GM18909 (cell line): Measurements from ENCODE around the gene EGFLAM.
"Not testable (repeated sequence)": the region's sequence is repeated elsewhere in the genome, so short reads cannot be mapped to it uniquely, and the experiment has no call there.

Source experiments
- ATAC-seq: cut with Tn5 transposase; IDR thresholded peaks from one replicate; pipeline ENCODE4 v1.9.1; 2021; ENCODE audit warnings: mild to moderate bottlenecking; ENCODE audit not compliant: unreplicated experiment, poor library complexity

The EGFLAM gene

DNA sequence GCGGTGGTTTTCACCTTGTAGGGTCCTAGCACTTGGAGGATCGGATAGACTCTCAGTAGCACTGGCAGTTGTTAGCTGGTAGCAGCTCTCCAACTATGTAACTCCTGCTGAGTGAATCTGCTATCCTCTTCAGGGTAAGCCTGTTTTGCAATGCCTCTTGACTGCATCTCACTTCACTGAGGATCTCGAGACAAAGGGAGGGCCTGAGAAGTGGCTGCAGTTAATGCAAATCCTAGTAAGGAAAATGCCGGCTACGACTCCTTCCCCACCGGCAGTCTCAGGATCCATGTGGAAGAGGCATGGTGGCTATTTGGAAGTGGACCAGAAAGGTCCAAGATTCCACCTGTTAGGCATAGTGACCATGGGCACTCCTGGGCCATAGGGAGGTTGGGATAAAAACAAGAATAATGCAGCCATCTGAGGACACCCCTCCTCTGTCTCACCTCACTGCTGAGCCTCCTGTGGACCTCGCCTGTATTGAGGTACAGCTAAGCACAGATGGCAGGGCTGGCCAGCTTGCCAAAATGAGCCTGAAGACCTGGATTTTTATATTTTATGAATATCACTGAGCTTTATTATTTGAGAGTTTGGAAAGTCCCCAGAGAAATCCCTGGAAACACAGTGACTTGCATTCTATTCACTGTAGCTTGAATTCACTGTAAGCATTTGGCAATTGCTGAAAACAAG is 152.1 kb downstream of the EGFLAM start:
- no peak for ATAC-seq

- no peak for ATAC-seq
These were observed 155.3 kb downstream of the EGFLAM start for GRCh38 chr5:38413696-38414095.

GRCh38 chr5:38414348-38414747 is 156.0 kb downstream of the EGFLAM start:
- no peak for ATAC-seq

DNA sequence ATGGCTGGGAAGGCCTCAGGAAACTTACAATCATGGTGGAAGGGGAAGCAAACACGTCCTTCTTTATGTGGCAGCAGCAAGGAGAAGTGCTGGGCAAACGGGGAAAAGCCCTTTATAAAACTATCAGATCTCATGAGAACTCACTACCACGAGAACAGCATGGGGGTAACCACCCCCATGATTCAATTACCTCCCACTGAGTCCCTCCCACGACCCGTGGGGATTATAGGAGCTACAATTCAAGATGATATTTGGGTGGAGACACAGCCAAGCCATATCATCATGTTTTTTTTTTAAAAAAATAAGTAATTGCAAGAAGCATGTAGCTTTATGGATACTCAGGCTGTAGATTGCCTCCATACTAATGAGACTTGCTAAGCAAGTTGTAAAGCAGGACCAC is 157.4 kb downstream of the EGFLAM start:
- not testable (repeated sequence) for ATAC-seq

GRCh38 chr5:38417658-38418017 is 159.3 kb downstream of the EGFLAM start:
- no peak for ATAC-seq

GRCh38 chr5:38420246-38420645 is 161.9 kb downstream of the EGFLAM start:
- ATAC-seq = no peak

DNA sequence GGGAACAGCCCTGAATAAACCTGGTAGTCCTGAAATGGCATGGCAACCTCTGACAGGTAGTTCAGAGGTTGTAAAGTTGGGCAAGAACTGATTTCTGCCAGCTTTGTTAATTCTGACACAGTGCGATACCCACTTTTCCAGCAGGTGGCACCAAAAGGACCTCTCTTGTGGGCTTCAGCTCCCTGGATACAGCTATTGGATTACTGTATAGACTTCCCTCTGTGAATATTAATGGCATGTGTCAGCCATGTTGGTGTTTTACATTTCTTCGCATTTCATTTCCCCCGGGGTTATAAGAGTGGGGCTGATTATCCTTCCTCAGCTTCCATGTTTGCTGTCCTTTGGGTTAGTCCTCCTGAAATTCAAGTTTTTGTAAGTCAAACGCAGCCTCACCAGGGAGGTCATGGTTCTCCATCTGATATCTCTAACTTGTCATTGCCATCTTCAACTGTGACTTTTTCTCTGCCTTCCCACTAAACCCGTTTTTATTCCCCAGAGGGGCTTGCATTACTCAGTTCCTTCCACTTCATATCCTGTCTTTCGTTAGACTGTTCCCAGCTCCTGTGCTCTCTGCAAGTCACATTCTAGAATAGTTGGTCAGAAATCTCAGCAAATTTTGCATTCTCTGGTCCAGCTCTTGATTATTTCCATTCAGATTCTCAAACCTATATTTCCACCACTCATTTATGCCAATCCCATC is 162.5 kb downstream of the EGFLAM start:
- no peak for ATAC-seq

- ATAC-seq = no peak
These were observed 164.3 kb downstream of the EGFLAM start for GRCh38 chr5:38422622-38423021.

DNA sequence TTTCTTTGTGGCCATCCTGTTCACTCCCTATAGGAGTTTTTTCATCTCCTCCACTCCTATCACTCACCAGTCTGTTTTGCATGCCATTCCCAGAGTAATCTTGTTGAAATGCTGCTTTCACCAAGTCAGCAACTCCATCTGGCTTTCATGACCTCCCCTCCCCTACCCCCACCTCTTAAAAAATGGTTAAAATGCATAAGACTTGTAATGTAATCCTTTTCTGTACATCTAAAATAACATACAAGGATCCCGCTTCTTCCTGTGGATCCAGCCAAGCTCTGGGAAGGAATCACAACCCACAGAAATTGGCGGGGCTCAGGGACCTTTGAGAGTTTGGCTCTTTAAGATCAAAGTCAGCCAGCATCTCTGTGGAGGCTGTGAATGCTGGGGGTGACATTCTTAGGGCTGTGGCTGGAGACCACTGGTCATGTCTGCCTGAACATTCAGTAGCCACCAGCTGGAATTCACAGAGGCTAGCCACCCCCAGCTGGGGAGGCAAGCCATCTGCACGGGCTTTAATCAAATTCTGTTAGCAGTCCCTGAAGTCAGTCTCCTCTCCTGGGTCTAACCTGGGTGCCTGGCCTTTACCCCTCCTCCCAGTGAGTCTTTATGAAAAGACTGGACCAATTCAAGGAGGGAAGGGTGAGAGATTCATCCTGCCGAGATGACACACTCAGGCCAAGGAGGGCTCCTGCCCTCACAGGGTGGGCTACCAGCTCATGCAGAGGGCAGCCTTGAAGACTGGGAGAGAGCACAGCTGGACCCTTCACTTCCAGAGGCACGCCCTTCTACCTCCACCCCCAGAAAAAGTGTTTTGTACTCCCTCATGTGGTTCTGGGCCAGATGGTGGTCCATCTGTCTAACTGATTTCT is 165.2 kb downstream of the EGFLAM start:
- no peak for ATAC-seq

DNA sequence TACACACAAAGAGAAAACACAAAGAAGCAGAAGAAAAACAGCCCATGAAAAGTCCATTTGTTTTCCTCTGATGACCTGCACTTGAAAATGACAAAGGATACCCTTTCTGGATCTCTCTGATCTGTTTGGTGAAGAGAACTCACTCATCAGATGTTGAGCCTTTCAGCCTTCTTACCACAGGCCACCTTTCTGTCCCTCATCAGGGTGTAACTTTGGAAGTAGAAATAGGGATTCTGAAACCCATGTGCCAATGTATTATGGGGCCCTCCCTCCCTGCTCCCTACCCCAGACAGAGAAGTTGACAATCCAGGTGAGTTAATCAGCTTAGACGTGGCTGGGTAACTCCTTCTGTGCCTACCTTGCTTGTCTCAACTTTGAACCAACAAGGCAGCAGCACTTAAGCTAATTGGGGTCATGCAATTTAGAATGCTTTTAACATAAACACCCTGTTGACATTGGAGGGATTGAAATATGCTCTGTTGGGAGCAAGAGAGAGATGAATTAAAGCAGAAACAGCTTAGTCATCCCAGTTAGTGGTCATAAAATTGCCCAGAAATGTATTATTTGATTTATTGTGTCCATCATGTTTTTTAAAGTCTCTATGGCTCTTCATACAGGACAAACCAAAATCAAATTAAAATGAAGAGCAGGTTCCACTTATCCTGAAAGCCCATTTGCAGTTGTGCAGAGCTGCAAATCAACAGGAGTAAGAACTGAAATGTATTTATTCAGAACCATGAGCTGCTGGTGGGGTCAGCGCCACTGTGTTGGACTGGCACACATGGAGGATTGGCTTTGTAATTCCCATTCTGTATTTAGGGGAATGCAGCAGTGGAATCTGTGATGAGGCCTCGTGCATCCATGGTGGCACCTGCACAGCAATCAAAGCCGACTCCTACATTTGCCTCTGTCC is 166.0 kb downstream of the EGFLAM start:
- no peak for ATAC-seq

- no peak for ATAC-seq
These were observed 168.1 kb downstream of the EGFLAM start for GRCh38 chr5:38426490-38426889.

- ATAC-seq = no peak
These were observed 168.9 kb downstream of the EGFLAM start for GRCh38 chr5:38426986-38427950.

DNA sequence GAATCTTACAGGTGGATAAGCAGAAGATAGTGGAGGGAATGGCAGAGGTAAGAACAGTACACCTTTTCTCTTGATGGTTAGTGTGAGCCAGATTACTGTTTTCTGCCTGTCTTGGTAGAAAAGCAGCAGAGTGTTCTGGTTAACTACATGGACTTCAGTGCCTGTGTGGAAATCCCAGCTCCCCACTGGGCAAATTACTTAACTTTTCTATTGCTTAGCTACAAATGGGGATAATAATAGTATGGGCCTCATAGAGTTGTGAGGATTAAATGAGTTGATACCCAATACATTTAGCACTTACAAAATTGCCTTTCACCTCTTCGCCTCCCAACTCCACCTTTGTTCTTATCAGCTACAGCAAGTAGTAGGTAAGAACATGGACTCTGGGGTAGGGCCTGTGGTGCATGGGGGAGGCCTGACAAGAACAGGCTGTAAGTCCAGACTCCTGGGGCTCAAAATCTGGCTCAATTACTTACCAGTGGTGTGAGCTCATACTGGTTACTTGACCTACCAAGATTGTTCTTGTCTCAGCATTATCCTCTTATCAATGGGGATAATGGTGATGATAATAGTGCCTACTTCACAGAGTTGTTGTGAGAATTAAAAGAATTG is 173.0 kb downstream of the EGFLAM start:
- ATAC-seq = no peak

GRCh38 chr5:38433160-38433861 is 175.0 kb downstream of the EGFLAM start:
- no peak for ATAC-seq

- no peak for ATAC-seq
These were observed 176.8 kb downstream of the EGFLAM start for GRCh38 chr5:38434966-38435705.

GRCh38 chr5:38438757-38439156 is 180.4 kb downstream of the EGFLAM start:
- ATAC-seq = no peak
